HepG2 (cell line): ENCODE results near the gene CD151. TPM values are rescaled to one million over a fixed set of nuclear protein-coding genes. Genes with fewer than 3 reads are reported as not detected.

ENCODE experiments used
- DBP ChIP-seq: sonication (generic); formaldehyde crosslinking; IDR thresholded peaks from 2 replicates; pipeline ENCODE4 v1.4.0; 2020; ENCODE audit warnings: missing genetic modification reagents; ENCODE audit errors: not compliant biosample characterization
- ELF1 ChIP-seq: sonication (generic); formaldehyde crosslinking; IDR thresholded peaks from 2 replicates; pipeline ENCODE4 v1.4.0; 2020; ENCODE audit warnings: missing genetic modification reagents
- FUBP1 ChIP-seq: sonication (generic); formaldehyde crosslinking; IDR thresholded peaks from 2 replicates; pipeline ENCODE4 v1.5.1; 2020; ENCODE audit warnings: missing genetic modification reagents, mild to moderate bottlenecking, borderline replicate concordance
- GFI1 ChIP-seq: sonication (generic); formaldehyde crosslinking; IDR thresholded peaks from 2 replicates; pipeline ENCODE4 v1.5.0; 2020; ENCODE audit warnings: missing genetic modification reagents, mild to moderate bottlenecking, borderline replicate concordance
- KLF9 ChIP-seq: IDR thresholded peaks from 2 replicates; pipeline ENCODE4 v1.6.1; 2016; ENCODE audit warnings: low read depth
- MED8 ChIP-seq: sonication (generic); formaldehyde crosslinking; IDR thresholded peaks from 2 replicates; pipeline ENCODE4 v1.8.1; 2023; ENCODE audit warnings: mild to moderate bottlenecking, missing genetic modification reagents; ENCODE audit not compliant: insufficient replicate concordance
- MXD4 ChIP-seq: IDR thresholded peaks from 2 replicates; pipeline ENCODE4 v1.6.1; 2016; ENCODE audit warnings: mild to moderate bottlenecking, missing biosample characterization, missing genetic modification reagents
- REPIN1 ChIP-seq: sonication (generic); formaldehyde crosslinking; IDR thresholded peaks from 2 replicates; pipeline ENCODE4 v1.8.0; 2022; ENCODE audit warnings: missing genetic modification reagents, low read depth, mild to moderate bottlenecking, borderline replicate concordance
- SMC3 ChIP-seq: IDR thresholded peaks from 2 replicates; pipeline ENCODE4 v1.6.1; 2011; ENCODE audit warnings: low read length, improper control_type of control experiment
- SNAPC2 ChIP-seq: sonication (generic); formaldehyde crosslinking; IDR thresholded peaks from 2 replicates; pipeline ENCODE4 v1.8.1; 2022; ENCODE audit warnings: mild to moderate bottlenecking, missing genetic modification reagents
- SP2 ChIP-seq: sonication (generic); formaldehyde crosslinking; IDR thresholded peaks from 2 replicates; pipeline ENCODE4 v1.5.1; 2020; ENCODE audit warnings: mild to moderate bottlenecking, missing genetic modification reagents
- XRCC5 ChIP-seq: fragments of 200-400 bp; formaldehyde crosslinking; optimal IDR thresholded peaks from 2 replicates; pipeline ENCODE3; 2017; ENCODE audit warnings: mild to moderate bottlenecking, low read length
- ZFP62 ChIP-seq: sonication (generic); formaldehyde crosslinking; IDR thresholded peaks from 2 replicates; pipeline ENCODE4 v1.4.0; 2020; ENCODE audit warnings: missing genetic modification reagents
- ZFY ChIP-seq: sonication (generic); formaldehyde crosslinking; IDR thresholded peaks from 2 replicates; pipeline ENCODE4 v1.4.0; 2020; ENCODE audit warnings: missing genetic modification reagents
- ZNF652 ChIP-seq: IDR thresholded peaks from 2 replicates; pipeline ENCODE4 v1.6.1; 2016; ENCODE audit warnings: low read depth, borderline replicate concordance
- ZNF792 ChIP-seq: IDR thresholded peaks from 2 replicates; pipeline ENCODE4 v1.6.1; 2016
- polyA plus RNA-seq, 8 experiments: library from polyadenylated mRNA; depleted of rRNA in 3 of 8; stranded (reverse) in 7 of 8; unstranded in 1 of 8; fragments of >200 nt; fragmentation: Illumina TruSeq in 4 of 8; extraction: Trizol in 4 of 8; gene quantifications; 2 replicates each; pipeline versions ENCODE4 v1.2.1 to v1.2.3, GENCODE V29; 2011 to 2016; ENCODE audit warnings: low read depth in 4 of 8, missing spikeins in 1 of 8, mixed read lengths in 1 of 8; ENCODE audit not compliant: insufficient read depth in 1 of 8
- total RNA-seq, 5 experiments: library from RNA; depleted of rRNA; stranded (reverse); fragments of >200 nt; fragmentation: Illumina TruSeq; extraction: Trizol; gene quantifications; 2 replicates each; pipeline ENCODE4 v1.2.3, GENCODE V29; 2016; ENCODE audit warnings: low read depth in 1 of 5
- TF ChIP-seq, protein P1 (sequence below): sonication (generic); formaldehyde crosslinking; IDR thresholded peaks from 2 replicates; pipeline ENCODE4 v1.4.0; 2020; ENCODE audit warnings: missing genetic modification reagents
- TF ChIP-seq, protein P2 (sequence below): sonication (generic); formaldehyde crosslinking; IDR thresholded peaks from 2 replicates; pipeline ENCODE4 v1.4.0; 2020; ENCODE audit warnings: mild to moderate bottlenecking, missing genetic modification reagents
- TF ChIP-seq, protein P3 (sequence below): sonication (generic); formaldehyde crosslinking; IDR thresholded peaks from 2 replicates; pipeline ENCODE4 v1.5.0; 2020; ENCODE audit warnings: mild to moderate bottlenecking, missing genetic modification reagents
- TF ChIP-seq, protein P4 (sequence below): sonication (generic); formaldehyde crosslinking; IDR thresholded peaks from 2 replicates; pipeline ENCODE4 v1.5.1; 2020; ENCODE audit warnings: missing genetic modification reagents, mild to moderate bottlenecking, borderline replicate concordance

The CD151 gene
- total and polyA plus RNA-seq, 2 of the 13 experiments (the other 11 are each of a cell fraction or from before 2014, with no cell fraction given), result 125 to 197 TPM

- TF ChIP-seq, protein P1, sequence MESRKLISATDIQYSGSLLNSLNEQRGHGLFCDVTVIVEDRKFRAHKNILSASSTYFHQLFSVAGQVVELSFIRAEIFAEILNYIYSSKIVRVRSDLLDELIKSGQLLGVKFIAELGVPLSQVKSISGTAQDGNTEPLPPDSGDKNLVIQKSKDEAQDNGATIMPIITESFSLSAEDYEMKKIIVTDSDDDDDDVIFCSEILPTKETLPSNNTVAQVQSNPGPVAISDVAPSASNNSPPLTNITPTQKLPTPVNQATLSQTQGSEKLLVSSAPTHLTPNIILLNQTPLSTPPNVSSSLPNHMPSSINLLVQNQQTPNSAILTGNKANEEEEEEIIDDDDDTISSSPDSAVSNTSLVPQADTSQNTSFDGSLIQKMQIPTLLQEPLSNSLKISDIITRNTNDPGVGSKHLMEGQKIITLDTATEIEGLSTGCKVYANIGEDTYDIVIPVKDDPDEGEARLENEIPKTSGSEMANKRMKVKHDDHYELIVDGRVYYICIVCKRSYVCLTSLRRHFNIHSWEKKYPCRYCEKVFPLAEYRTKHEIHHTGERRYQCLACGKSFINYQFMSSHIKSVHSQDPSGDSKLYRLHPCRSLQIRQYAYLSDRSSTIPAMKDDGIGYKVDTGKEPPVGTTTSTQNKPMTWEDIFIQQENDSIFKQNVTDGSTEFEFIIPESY (CRISPR knock-in tag), result no peak
- TF ChIP-seq, protein P2, sequence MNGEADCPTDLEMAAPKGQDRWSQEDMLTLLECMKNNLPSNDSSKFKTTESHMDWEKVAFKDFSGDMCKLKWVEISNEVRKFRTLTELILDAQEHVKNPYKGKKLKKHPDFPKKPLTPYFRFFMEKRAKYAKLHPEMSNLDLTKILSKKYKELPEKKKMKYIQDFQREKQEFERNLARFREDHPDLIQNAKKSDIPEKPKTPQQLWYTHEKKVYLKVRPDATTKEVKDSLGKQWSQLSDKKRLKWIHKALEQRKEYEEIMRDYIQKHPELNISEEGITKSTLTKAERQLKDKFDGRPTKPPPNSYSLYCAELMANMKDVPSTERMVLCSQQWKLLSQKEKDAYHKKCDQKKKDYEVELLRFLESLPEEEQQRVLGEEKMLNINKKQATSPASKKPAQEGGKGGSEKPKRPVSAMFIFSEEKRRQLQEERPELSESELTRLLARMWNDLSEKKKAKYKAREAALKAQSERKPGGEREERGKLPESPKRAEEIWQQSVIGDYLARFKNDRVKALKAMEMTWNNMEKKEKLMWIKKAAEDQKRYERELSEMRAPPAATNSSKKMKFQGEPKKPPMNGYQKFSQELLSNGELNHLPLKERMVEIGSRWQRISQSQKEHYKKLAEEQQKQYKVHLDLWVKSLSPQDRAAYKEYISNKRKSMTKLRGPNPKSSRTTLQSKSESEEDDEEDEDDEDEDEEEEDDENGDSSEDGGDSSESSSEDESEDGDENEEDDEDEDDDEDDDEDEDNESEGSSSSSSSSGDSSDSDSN (CRISPR knock-in tag), result peak; percentile 74; the same call in 1 of the 2 replicates
- TF ChIP-seq FUBP1 (CRISPR knock-in tag) (no peak), ELF1 (CRISPR knock-in tag) (no peak), SMC3 (no peak), GFI1 (peak; percentile 35; the same call in 1 of the 2 replicates), XRCC5 (peak; percentile 44), ZNF792 (CRISPR knock-in tag) (no peak), MED8 (CRISPR knock-in tag) (no peak), KLF9 (CRISPR knock-in tag) (no peak), MXD4 (peak; percentile 100), ZFY (CRISPR knock-in tag) (peak; percentile 90), REPIN1 (no peak; the same call in 1 of the 2 replicates), DBP (peak; percentile 75), SP2 (CRISPR knock-in tag) (0 out of 2 replicates have a peak, but pooled peaks have one; percentile 34), ZNF652 (CRISPR knock-in tag) (no peak), SNAPC2 (peak; percentile 67; the same call in 1 of the 2 replicates), ZFP62 (no peak)
- TF ChIP-seq, protein P3, sequence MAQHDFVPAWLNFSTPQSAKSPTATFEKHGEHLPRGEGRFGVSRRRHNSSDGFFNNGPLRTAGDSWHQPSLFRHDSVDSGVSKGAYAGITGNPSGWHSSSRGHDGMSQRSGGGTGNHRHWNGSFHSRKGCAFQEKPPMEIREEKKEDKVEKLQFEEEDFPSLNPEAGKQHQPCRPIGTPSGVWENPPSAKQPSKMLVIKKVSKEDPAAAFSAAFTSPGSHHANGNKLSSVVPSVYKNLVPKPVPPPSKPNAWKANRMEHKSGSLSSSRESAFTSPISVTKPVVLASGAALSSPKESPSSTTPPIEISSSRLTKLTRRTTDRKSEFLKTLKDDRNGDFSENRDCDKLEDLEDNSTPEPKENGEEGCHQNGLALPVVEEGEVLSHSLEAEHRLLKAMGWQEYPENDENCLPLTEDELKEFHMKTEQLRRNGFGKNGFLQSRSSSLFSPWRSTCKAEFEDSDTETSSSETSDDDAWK (CRISPR knock-in tag), result no peak
- TF ChIP-seq, protein P4, sequence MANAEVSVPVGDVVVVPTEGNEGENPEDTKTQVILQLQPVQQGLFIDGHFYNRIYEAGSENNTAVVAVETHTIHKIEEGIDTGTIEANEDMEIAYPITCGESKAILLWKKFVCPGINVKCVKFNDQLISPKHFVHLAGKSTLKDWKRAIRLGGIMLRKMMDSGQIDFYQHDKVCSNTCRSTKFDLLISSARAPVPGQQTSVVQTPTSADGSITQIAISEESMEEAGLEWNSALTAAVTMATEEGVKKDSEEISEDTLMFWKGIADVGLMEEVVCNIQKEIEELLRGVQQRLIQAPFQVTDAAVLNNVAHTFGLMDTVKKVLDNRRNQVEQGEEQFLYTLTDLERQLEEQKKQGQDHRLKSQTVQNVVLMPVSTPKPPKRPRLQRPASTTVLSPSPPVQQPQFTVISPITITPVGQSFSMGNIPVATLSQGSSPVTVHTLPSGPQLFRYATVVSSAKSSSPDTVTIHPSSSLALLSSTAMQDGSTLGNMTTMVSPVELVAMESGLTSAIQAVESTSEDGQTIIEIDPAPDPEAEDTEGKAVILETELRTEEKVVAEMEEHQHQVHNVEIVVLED (CRISPR knock-in tag), result no peak; the same call in 1 of the 2 replicates
Observed at GRCh38 chr11:842370-843002, 9.7 kb downstream of the CD151 start, which contains the start of the genes POLR2L and TSPAN4 (continued).
